CD4-positive, CD25-positive, alpha-beta regulatory T cell (primary cell): ENCODE measurements around the gene SRPRA. TPM values are rescaled to one million over a fixed set of nuclear protein-coding genes. Genes with fewer than 3 reads are reported as not detected.
A peak's percentile ranks its signal among the peaks of the same experiment; 100 is the strongest.
"Not testable (repeated sequence)": the region's sequence is repeated elsewhere in the genome, so short reads cannot be mapped to it uniquely, and the experiment has no call there.

ENCODE experiments used
- ATAC-seq, 2 donors: fragments of 150-1000 bp; cut with Tn5 transposase; one replicate each; pipeline ENCODE4 v1.10.0; 2021; ENCODE audit warnings: low read depth in 2 of 2, moderate number of reproducible peaks in 2 of 2, moderate library complexity in 1 of 2
- DNase-seq, 3 donors: peaks; one replicate each; pipeline versions ENCODE4 v3.0.0 to v3.0.0-alpha.2; 2012 to 2022; ENCODE audit warnings: mixed read lengths in 1 of 3
- H3K27ac ChIP-seq: one replicate; pipeline ENCODE4 v1.7.0; 2013; ENCODE audit warnings: mild to moderate bottlenecking, low read length; ENCODE audit not compliant: insufficient read depth, poor library complexity, severe bottlenecking
- H3K27me3 ChIP-seq: one replicate; pipeline ENCODE4 v1.7.0; 2013; ENCODE audit warnings: low read length; ENCODE audit not compliant: control insufficient read depth, insufficient read depth
- H3K36me3 ChIP-seq: one replicate; pipeline ENCODE4 v1.7.0; 2013; ENCODE audit warnings: mild to moderate bottlenecking, low read length, moderate library complexity; ENCODE audit not compliant: control insufficient read depth, insufficient read depth
- H3K4me1 ChIP-seq: 2 replicates; pipeline ENCODE4 v1.7.0; 2013; ENCODE audit warnings: mild to moderate bottlenecking, low read length; ENCODE audit not compliant: insufficient read depth, control insufficient read depth, poor library complexity, severe bottlenecking
- H3K4me3 ChIP-seq: one replicate; pipeline ENCODE4 v1.7.0; 2013; ENCODE audit warnings: low read depth, mild to moderate bottlenecking, low read length, moderate library complexity
- H3K9me3 ChIP-seq, 2 experiments: 1 replicate in 1 of 2; 2 replicates in 1 of 2; pipeline ENCODE4 v1.7.0; 2013; ENCODE audit warnings: low read length in 2 of 2, mild to moderate bottlenecking in 1 of 2, moderate library complexity in 1 of 2; ENCODE audit not compliant: control insufficient read depth in 2 of 2
- H3K27ac Mint-ChIP-seq, 3 donors: one replicate each; pipeline ENCODE4 v1.8.0; 2020 to 2022; ENCODE audit warnings: mild to moderate bottlenecking in 3 of 3, mixed read lengths in 3 of 3, moderate library complexity in 2 of 3
- H3K27me3 Mint-ChIP-seq: one replicate; pipeline ENCODE4 v1.8.0; 2022; ENCODE audit warnings: mild to moderate bottlenecking, mixed read lengths
- H3K36me3 Mint-ChIP-seq: one replicate; pipeline ENCODE4 v1.8.0; 2020; ENCODE audit warnings: mixed read lengths
- H3K4me1 Mint-ChIP-seq, 4 donors: one replicate each; pipeline ENCODE4 v1.8.0; 2020 to 2022; ENCODE audit warnings: mixed read lengths in 4 of 4, mild to moderate bottlenecking in 1 of 4
- H3K4me3 Mint-ChIP-seq, 4 donors: one replicate each; pipeline ENCODE4 v1.8.0; 2020 to 2022; ENCODE audit warnings: mild to moderate bottlenecking in 4 of 4, mixed read lengths in 4 of 4, moderate library complexity in 3 of 4
- H3K9me3 Mint-ChIP-seq, 7 donors: one replicate each; pipeline ENCODE4 v1.8.0; 2020 to 2022; ENCODE audit warnings: mixed read lengths in 7 of 7, mild to moderate bottlenecking in 3 of 7, moderate library complexity in 2 of 7
- polyA plus RNA-seq, 4 donors: library from polyadenylated mRNA; unstranded; fragments of 300-500 nt; fragmentation: Illumina TruSeq; gene quantifications; one replicate each; pipeline ENCODE4 v1.2.3, GENCODE V29; 2021
- total RNA-seq: library from RNA; stranded (reverse); gene quantifications from one replicate; pipeline ENCODE4 v1.2.3, GENCODE V29; 2022

SRPRA gene
- total and polyA plus RNA-seq, 5 donors from 2014 or later, result 91.1 to 182 (median 103) TPM

GRCh38 chr11:126310200-126310991 lies 41.7 kb upstream of the SRPRA start:
- H3K4me1 ChIP-seq, result peaks cover 9% of the 10 kb centered on the region
- peak in 1 of 2 donors; percentile 57 for ATAC-seq
- H3K4me1 Mint-ChIP-seq, result peaks cover 10 to 53% (median 36%) of the 10 kb centered on the region in 4 donors

GRCh38 chr11:126308771-126309170 lies 40.1 kb upstream of the SRPRA start:
- not testable (repeated sequence) for H3K9me3 Mint-ChIP-seq, H3K27me3 ChIP-seq, H3K9me3 ChIP-seq, H3K4me3 ChIP-seq, H3K27ac Mint-ChIP-seq, ATAC-seq, H3K27ac ChIP-seq, DNase-seq, H3K27me3 Mint-ChIP-seq
- H3K36me3 Mint-ChIP-seq, result peaks cover 32% of the 10 kb centered on the region
- peak overlapping the region in 1 of 4 donors; percentile 56 for H3K4me3 Mint-ChIP-seq
- peaks cover 17 to 59% (median 41%) of the 10 kb centered on the region in 4 donors for H3K4me1 Mint-ChIP-seq
- Histone ChIP-seq H3K4me1 (peaks cover 20% of the 10 kb centered on the region), H3K36me3 (peaks cover 29% of the 10 kb centered on the region)

More at GRCh38 chr11:126310200-126310991, 41.7 kb upstream of the SRPRA start:
- H3K27me3 Mint-ChIP-seq, result no peaks in the 10 kb centered on the region
- H3K9me3 Mint-ChIP-seq, result peaks cover 0 to 3% (median 0%) of the 10 kb centered on the region in 7 donors
- peak overlapping the region; percentile 40 to 81 (median 51) for H3K27ac Mint-ChIP-seq
- Histone ChIP-seq H3K4me3 (no peak overlapping the region), H3K27ac (no peak overlapping the region), H3K9me3 (no peaks in the 10 kb centered on the region), H3K27me3 (no peaks in the 10 kb centered on the region), H3K36me3 (peaks cover 41% of the 10 kb centered on the region)
- peak; percentile 24 to 60 (median 42) for DNase-seq
- H3K4me3 Mint-ChIP-seq, result peak overlapping the region in 2 of 4 donors; percentile 29 to 30
- peaks cover 41% of the 10 kb centered on the region for H3K36me3 Mint-ChIP-seq

GRCh38 chr11:126308271-126308671 lies 39.6 kb upstream of the SRPRA start:
- H3K4me1 Mint-ChIP-seq, result peaks cover 19 to 62% (median 42%) of the 10 kb centered on the region in 4 donors

GRCh38 chr11:126307706-126308105 lies 39.0 kb upstream of the SRPRA start:
- no peaks in the 10 kb centered on the region for H3K9me3 Mint-ChIP-seq
- peaks cover 25 to 68% (median 43%) of the 10 kb centered on the region in 4 donors for H3K4me1 Mint-ChIP-seq
- H3K4me3 Mint-ChIP-seq, result peak overlapping the region in 2 of 4 donors; percentile 2 to 39
- Histone ChIP-seq H3K4me3 (no peak overlapping the region), H3K9me3 (no peaks in the 10 kb centered on the region), H3K36me3 (peaks cover 22% of the 10 kb centered on the region), H3K4me1 (peaks cover 20% of the 10 kb centered on the region), H3K27ac (no peak overlapping the region), H3K27me3 (no peaks in the 10 kb centered on the region)
- ATAC-seq, result no peak
- H3K36me3 Mint-ChIP-seq, result peaks cover 28% of the 10 kb centered on the region
- peak overlapping the region; percentile 21 to 76 (median 57) for H3K27ac Mint-ChIP-seq
- H3K27me3 Mint-ChIP-seq, result no peaks in the 10 kb centered on the region
- DNase-seq, result peak in 1 of 3 donors; percentile 38

More at GRCh38 chr11:126308271-126308671, 39.6 kb upstream of the SRPRA start:
- no peak overlapping the region for H3K27ac ChIP-seq
- Mint-ChIP-seq H3K4me3 (peak overlapping the region in 1 of 4 donors; percentile 39), H3K27ac (peak overlapping the region in 1 of 3 donors; percentile 57), H3K36me3 (peaks cover 29% of the 10 kb centered on the region), H3K27me3 (no peaks in the 10 kb centered on the region), H3K9me3 (no peaks in the 10 kb centered on the region)
- no peaks in the 10 kb centered on the region for H3K27me3 ChIP-seq
- H3K4me3 ChIP-seq, result no peak overlapping the region
- peaks cover 28% of the 10 kb centered on the region for H3K36me3 ChIP-seq
- ATAC-seq, result no peak
- no peaks in the 10 kb centered on the region for H3K9me3 ChIP-seq
- DNase-seq, result no peak
- peaks cover 20% of the 10 kb centered on the region for H3K4me1 ChIP-seq

GRCh38 chr11:126305699-126306098 lies 37.0 kb upstream of the SRPRA start:
- Mint-ChIP-seq H3K27me3 (no peaks in the 10 kb centered on the region), H3K4me1 (peaks cover 27 to 59% (median 41%) of the 10 kb centered on the region in 4 donors)
- peak in 2 of 3 donors; percentile 28 to 87 for DNase-seq

GRCh38 chr11:126304457-126305075 lies 35.9 kb upstream of the SRPRA start:
- Histone ChIP-seq H3K36me3 (peaks cover 13% of the 10 kb centered on the region), H3K4me3 (peak overlapping the region; percentile 97), H3K27ac (peak overlapping the region; percentile 83), H3K4me1 (peaks cover 20% of the 10 kb centered on the region), H3K9me3 (no peaks in the 10 kb centered on the region), H3K27me3 (no peaks in the 10 kb centered on the region)
- peaks cover 17% of the 10 kb centered on the region for H3K36me3 Mint-ChIP-seq
- H3K4me3 Mint-ChIP-seq, result peak overlapping the region; percentile 88 to 99 (median 96)
- no peaks in the 10 kb centered on the region for H3K27me3 Mint-ChIP-seq
- peaks cover 22 to 48% (median 37%) of the 10 kb centered on the region in 4 donors for H3K4me1 Mint-ChIP-seq
- ATAC-seq, result no peak
- no peak for DNase-seq
- H3K9me3 Mint-ChIP-seq, result no peaks in the 10 kb centered on the region
- H3K27ac Mint-ChIP-seq, result peak overlapping the region; percentile 97 to 99 (median 98)

More at GRCh38 chr11:126305699-126306098, 37.0 kb upstream of the SRPRA start:
- H3K27ac Mint-ChIP-seq, result peak overlapping the region; percentile 29 to 93 (median 57)
- Histone ChIP-seq H3K4me3 (peak overlapping the region; percentile 29), H3K9me3 (no peaks in the 10 kb centered on the region), H3K27me3 (no peaks in the 10 kb centered on the region), H3K4me1 (peaks cover 20% of the 10 kb centered on the region), H3K36me3 (peaks cover 20% of the 10 kb centered on the region), H3K27ac (peak overlapping the region; percentile 14)
- peak overlapping the region; percentile 68 to 85 (median 80) for H3K4me3 Mint-ChIP-seq
- no peaks in the 10 kb centered on the region for H3K9me3 Mint-ChIP-seq
- H3K36me3 Mint-ChIP-seq, result peaks cover 22% of the 10 kb centered on the region
- peak; percentile 50 to 61 for ATAC-seq

GRCh38 chr11:126303623-126304456 lies 35.1 kb upstream of the SRPRA start, which contains the start of gene DCPS:
Gene DCPS, plus strand, starts transcription at chr11:126304060. Its CDS starts 21 bp downstream, at chr11:126304081.
- Histone ChIP-seq H3K4me1 (peaks cover 20% of the 10 kb centered on the region), H3K27ac (peak within 1 kb of the TSS; percentile 83), H3K36me3 (peaks cover 13% of the 10 kb centered on the region), H3K27me3 (no peaks in the 10 kb centered on the region), H3K4me3 (peak within 1 kb of the TSS; percentile 97), H3K9me3 (no peaks in the 10 kb centered on the region)
- Mint-ChIP-seq H3K27ac (peak within 1 kb of the TSS; percentile 97 to 99 (median 98)), H3K4me3 (peak within 1 kb of the TSS; percentile 88 to 99 (median 96)), H3K4me1 (peaks cover 22 to 46% (median 32%) of the 10 kb centered on the region in 4 donors), H3K27me3 (no peaks in the 10 kb centered on the region), H3K36me3 (peaks cover 20% of the 10 kb centered on the region), H3K9me3 (no peaks in the 10 kb centered on the region)
- peak; percentile 94 to 95 for ATAC-seq
- DNase-seq, result peak; percentile 83 to 90 (median 86)
